ENCODE results near the gene HDAC10.
A peak's percentile ranks its signal among the peaks of the same experiment; 100 is the strongest.

Gene HDAC10

GRCh38 chr22:50296658-50297490, 45.8 kb upstream of the HDAC10 start:
- H3K4me2 ChIP-seq (ENCODE audit: low read length) = no peak overlapping the region
- no peaks in the 10 kb centered on the region for H3K27me3 ChIP-seq (ENCODE audit: low read depth, low read length)
- peaks cover 83% of the 10 kb centered on the region for H3K79me2 ChIP-seq (ENCODE audit: low read length)
- H3K27ac ChIP-seq (ENCODE audit: low read length) = no peak overlapping the region
- peaks cover 70% of the 10 kb centered on the region for H4K20me1 ChIP-seq (ENCODE audit: insufficient read depth, low read length)
- H3K9me3 ChIP-seq (ENCODE audit: insufficient read depth, low read length) = no peaks in the 10 kb centered on the region
- TF ChIP-seq EZH2phosphoT487 (IDR thresholded peaks at IDR 0.05; ENCODE audit: low read depth) = no peak
- no peak for TF ChIP-seq CTCF (IDR thresholded peaks at IDR 0.05; ENCODE audit: low read depth, low read length)
- H3K4me1 ChIP-seq (ENCODE audit: low read length) = peaks cover 32% of the 10 kb centered on the region
- H2AFZ ChIP-seq (ENCODE audit: low read depth, low read length) = no peak overlapping the region
- H3K9ac ChIP-seq (ENCODE audit: low read length) = no peak overlapping the region
- no peak overlapping the region for H3K4me3 ChIP-seq (ENCODE audit: low read length)
- H3K36me3 ChIP-seq (replicated peaks; ENCODE audit: low read depth, low read length) = no peaks in the 10 kb centered on the region

GRCh38 chr22:50294319-50294656, 43.2 kb upstream of the HDAC10 start:
- Histone ChIP-seq H3K4me3 (ENCODE audit: low read length) (peak overlapping the region; percentile 66), H3K4me1 (ENCODE audit: low read length) (peaks cover 32% of the 10 kb centered on the region), H3K79me2 (ENCODE audit: low read length) (peaks cover 68% of the 10 kb centered on the region), H3K9me3 (ENCODE audit: insufficient read depth, low read length) (no peaks in the 10 kb centered on the region), H3K9ac (ENCODE audit: low read length) (peak overlapping the region; percentile 31; the same call in 1 of the 2 replicates), H2AFZ (ENCODE audit: low read depth, low read length) (no peak overlapping the region), H3K27me3 (ENCODE audit: low read depth, low read length) (no peaks in the 10 kb centered on the region), H3K27ac (ENCODE audit: low read length) (peak overlapping the region; percentile 4; the same call in 1 of the 2 replicates), H3K36me3 (replicated peaks; ENCODE audit: low read depth, low read length) (no peaks in the 10 kb centered on the region), H4K20me1 (ENCODE audit: insufficient read depth, low read length) (peaks cover 70% of the 10 kb centered on the region), H3K4me2 (ENCODE audit: low read length) (peak overlapping the region; percentile 79)
- TF ChIP-seq EZH2phosphoT487 (IDR thresholded peaks at IDR 0.05; ENCODE audit: low read depth) (no peak), CTCF (IDR thresholded peaks at IDR 0.05; ENCODE audit: low read depth, low read length) (no peak)

- H3K4me3 ChIP-seq (ENCODE audit: low read length) = peak overlapping the region; percentile 66
- no peaks in the 10 kb centered on the region for H3K27me3 ChIP-seq (ENCODE audit: low read depth, low read length)
- peaks cover 67% of the 10 kb centered on the region for H4K20me1 ChIP-seq (ENCODE audit: insufficient read depth, low read length)
- no peaks in the 10 kb centered on the region for H3K9me3 ChIP-seq (ENCODE audit: insufficient read depth, low read length)
- peaks cover 32% of the 10 kb centered on the region for H3K4me1 ChIP-seq (ENCODE audit: low read length)
- no peaks in the 10 kb centered on the region for H3K36me3 ChIP-seq (replicated peaks; ENCODE audit: low read depth, low read length)
- H3K9ac ChIP-seq (ENCODE audit: low read length) = peak overlapping the region; percentile 31
- no peak for TF ChIP-seq CTCF (IDR thresholded peaks at IDR 0.05; ENCODE audit: low read depth, low read length)
- no peak for TF ChIP-seq EZH2phosphoT487 (IDR thresholded peaks at IDR 0.05; ENCODE audit: low read depth)
- peaks cover 65% of the 10 kb centered on the region for H3K79me2 ChIP-seq (ENCODE audit: low read length)
- peak overlapping the region; percentile 4; the same call in 1 of the 2 replicates for H3K27ac ChIP-seq (ENCODE audit: low read length)
- H2AFZ ChIP-seq (ENCODE audit: low read depth, low read length) = no peak overlapping the region
- peak overlapping the region; percentile 79 for H3K4me2 ChIP-seq (ENCODE audit: low read length)
Observed at GRCh38 chr22:50293441-50294318, 42.6 kb upstream of the HDAC10 start.

All from OCI-LY3 (cell line).